ENCODE measurements around the gene HOXA6. TPM values are rescaled to one million over a fixed set of nuclear protein-coding genes. Genes with fewer than 3 reads are reported as not detected.

The HOXA6 gene
- total RNA-seq, 1 donor from 2014 or later, result 3.1 TPM

DNA sequence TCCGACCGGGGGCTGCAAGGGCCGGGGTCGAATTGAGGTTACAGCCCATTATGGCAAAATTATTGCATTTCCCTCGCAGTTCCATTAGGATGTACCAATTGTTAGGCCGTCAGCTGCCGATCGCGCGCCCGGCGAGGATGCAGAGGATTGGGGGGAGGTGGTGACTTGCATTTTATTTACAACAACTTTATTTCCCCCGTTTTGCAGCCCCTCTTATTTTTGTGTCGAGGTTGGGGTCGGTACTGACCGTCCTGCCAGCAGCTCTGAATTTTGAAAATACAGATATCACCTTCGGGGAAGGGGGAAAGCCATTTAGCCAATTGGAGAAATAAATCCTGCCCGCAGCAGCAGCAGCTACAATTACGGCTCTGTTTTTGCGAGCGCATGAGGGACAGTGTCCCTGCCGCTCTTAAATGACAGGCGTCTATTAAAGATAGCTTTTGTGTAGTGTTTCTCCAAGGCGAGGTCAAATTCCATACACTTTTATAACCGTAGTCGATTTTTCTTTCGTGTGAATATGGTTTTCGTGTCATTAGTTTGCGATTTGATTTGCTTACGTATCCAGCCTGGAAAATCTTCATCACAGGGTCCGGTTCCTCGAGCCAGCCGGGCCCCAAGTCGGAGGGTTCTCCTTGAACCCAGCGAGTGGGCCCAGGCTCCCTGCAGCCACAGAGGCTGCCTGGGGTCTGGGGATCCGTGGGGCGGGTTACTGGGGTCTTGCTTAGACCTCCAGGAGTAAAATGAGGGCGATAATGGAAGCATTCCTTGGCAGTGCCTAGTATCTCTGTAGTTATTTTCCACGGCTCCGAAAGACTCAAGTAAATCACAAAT is 3.4 kb downstream of the HOXA6 start:
- Histone ChIP-seq H3K27me3 (ENCODE audit: control insufficient read depth in 3 of 3, insufficient read depth in 3 of 3, low read length in 3 of 3) (no peaks in the 10 kb centered on the region), H3K9ac (ENCODE audit: low read depth in 1 of 3, low read length in 3 of 3) (no peak overlapping the region), H3K27ac (ENCODE audit: low read depth, low read length) (no peak overlapping the region)

GRCh38 chr7:27143023-27143949 is 4.3 kb downstream of the HOXA6 start, which contains the start of gene HOXA5:
HOXA5 (minus strand) TSS chr7:27143681; CDS start chr7:27143607, 74 bp downstream.
- Histone ChIP-seq H3K4me1 (ENCODE audit: control insufficient read depth in 3 of 3, insufficient read depth in 3 of 3, low read length in 3 of 3) (peaks cover 14 to 21% (median 17%) of the 10 kb centered on the region in 3 donors), H3K9ac (ENCODE audit: low read depth in 1 of 3, low read length in 3 of 3) (peak within 1 kb of the TSS in 1 of 3 donors; percentile 60), H3K9me3 (ENCODE audit: control insufficient read depth in 3 of 3, low read length in 3 of 3) (no peaks in the 10 kb centered on the region)

More for the DNA sequence above, 3.4 kb downstream of the HOXA6 start:
- no peak overlapping the region for H3K4me3 ChIP-seq (ENCODE audit: low read length in 3 of 3)
- no peaks in the 10 kb centered on the region for H3K9me3 ChIP-seq (ENCODE audit: control insufficient read depth in 3 of 3, low read length in 3 of 3)
- peaks cover 23 to 26% (median 25%) of the 10 kb centered on the region in 3 donors for H3K4me1 ChIP-seq (ENCODE audit: control insufficient read depth in 3 of 3, insufficient read depth in 3 of 3, low read length in 3 of 3)
- peaks cover 17 to 46% (median 28%) of the 10 kb centered on the region in 3 donors for H3K36me3 ChIP-seq (ENCODE audit: control insufficient read depth in 3 of 3, insufficient read depth in 3 of 3, low read length in 3 of 3)

DNA sequence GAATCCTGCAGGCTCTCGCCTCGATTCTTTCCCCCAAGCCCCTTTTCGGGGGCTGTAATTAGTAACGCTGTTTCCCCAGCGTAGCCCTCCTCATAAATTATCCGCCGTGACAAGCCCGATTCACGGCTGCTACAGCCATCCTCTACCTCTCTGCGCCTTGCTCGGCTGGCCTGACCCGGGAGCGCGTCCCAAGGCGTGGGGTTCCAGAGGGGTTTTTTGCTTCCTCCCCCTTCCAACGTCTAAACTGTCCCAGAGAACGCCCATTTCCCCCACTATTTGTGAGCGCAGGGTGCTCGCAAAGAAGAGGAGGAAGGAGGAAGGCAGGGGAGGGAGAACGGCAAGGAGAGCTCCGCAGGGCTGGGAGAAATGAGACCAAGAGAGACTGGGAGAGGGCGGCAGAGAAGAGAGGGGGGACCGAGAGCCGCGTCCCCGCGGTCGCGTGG is 5.0 kb downstream of the HOXA6 start:
- peak overlapping the region in 1 of 3 donors; percentile 60 for H3K9ac ChIP-seq (ENCODE audit: low read depth in 1 of 3, low read length in 3 of 3)
- peak overlapping the region; percentile 49 to 63 (median 61) for H3K4me3 ChIP-seq (ENCODE audit: low read length in 3 of 3)
- peaks cover 10 to 18% (median 14%) of the 10 kb centered on the region in 3 donors for H3K4me1 ChIP-seq (ENCODE audit: control insufficient read depth in 3 of 3, insufficient read depth in 3 of 3, low read length in 3 of 3)
- H3K9me3 ChIP-seq (ENCODE audit: control insufficient read depth in 3 of 3, low read length in 3 of 3), result no peaks in the 10 kb centered on the region
- no peaks in the 10 kb centered on the region for H3K27me3 ChIP-seq (ENCODE audit: control insufficient read depth in 3 of 3, insufficient read depth in 3 of 3, low read length in 3 of 3)
- peaks cover 17 to 49% (median 28%) of the 10 kb centered on the region in 3 donors for H3K36me3 ChIP-seq (ENCODE audit: control insufficient read depth in 3 of 3, insufficient read depth in 3 of 3, low read length in 3 of 3)
- H3K27ac ChIP-seq (ENCODE audit: low read depth, low read length), result no peak overlapping the region

More at GRCh38 chr7:27143023-27143949, 4.3 kb downstream of the HOXA6 start, which contains the start of gene HOXA5:
- peak within 1 kb of the TSS; percentile 49 to 63 (median 61) for H3K4me3 ChIP-seq (ENCODE audit: low read length in 3 of 3)
- H3K27ac ChIP-seq (ENCODE audit: low read depth, low read length), result no peak within 1 kb of the TSS
- H3K27me3 ChIP-seq (ENCODE audit: control insufficient read depth in 3 of 3, insufficient read depth in 3 of 3, low read length in 3 of 3), result no peaks in the 10 kb centered on the region
- H3K36me3 ChIP-seq (ENCODE audit: control insufficient read depth in 3 of 3, insufficient read depth in 3 of 3, low read length in 3 of 3), result peaks cover 17 to 49% (median 28%) of the 10 kb centered on the region in 3 donors

DNA sequence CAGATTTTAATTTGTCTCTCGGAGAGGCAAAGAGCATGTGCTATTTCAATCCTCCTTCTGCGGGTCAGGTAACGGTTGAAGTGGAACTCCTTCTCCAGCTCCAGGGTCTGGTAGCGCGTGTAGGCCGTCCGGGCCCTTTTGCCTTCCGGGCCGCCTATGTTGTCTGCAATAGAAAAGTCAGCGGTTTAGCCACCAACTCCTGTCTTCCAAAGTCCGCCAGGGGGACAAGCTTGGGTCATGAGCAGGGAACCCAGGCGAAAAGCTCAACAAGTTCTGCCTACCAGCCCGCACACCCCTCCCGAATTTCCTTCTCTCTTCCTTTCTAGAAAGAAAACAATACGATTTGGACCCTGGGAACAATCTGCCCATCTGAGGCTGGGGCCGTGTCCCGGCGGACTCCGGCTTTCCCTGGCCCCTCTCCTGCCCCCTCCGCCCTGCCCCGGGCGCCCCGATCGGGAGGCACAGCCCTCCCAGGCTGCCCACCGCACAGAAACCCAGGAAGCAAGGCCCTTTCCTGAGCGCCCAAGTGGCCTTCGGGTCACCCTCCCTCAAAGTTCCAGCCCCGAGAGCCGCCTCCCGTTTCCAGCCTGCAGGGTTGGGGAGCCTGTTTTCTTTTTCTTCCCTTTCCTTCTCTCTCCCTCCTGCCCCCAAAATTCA is 5.5 kb downstream of the HOXA6 start:
- Histone ChIP-seq H3K9ac (ENCODE audit: low read depth in 1 of 3, low read length in 3 of 3) (peak overlapping the region in 1 of 3 donors; percentile 60), H3K9me3 (ENCODE audit: control insufficient read depth in 3 of 3, low read length in 3 of 3) (no peaks in the 10 kb centered on the region), H3K4me3 (ENCODE audit: low read length in 3 of 3) (peak overlapping the region; percentile 29 to 61 (median 49)), H3K27ac (ENCODE audit: low read depth, low read length) (no peak overlapping the region), H3K27me3 (ENCODE audit: control insufficient read depth in 3 of 3, insufficient read depth in 3 of 3, low read length in 3 of 3) (no peaks in the 10 kb centered on the region), H3K36me3 (ENCODE audit: control insufficient read depth in 3 of 3, insufficient read depth in 3 of 3, low read length in 3 of 3) (peaks cover 17 to 49% (median 28%) of the 10 kb centered on the region in 3 donors), H3K4me1 (ENCODE audit: control insufficient read depth in 3 of 3, insufficient read depth in 3 of 3, low read length in 3 of 3) (peaks cover 7 to 14% (median 9%) of the 10 kb centered on the region in 3 donors)

- Histone ChIP-seq H3K27ac (ENCODE audit: low read depth, low read length) (no peak overlapping the region), H3K4me3 (ENCODE audit: low read length in 3 of 3) (peak overlapping the region in 1 of 3 donors; percentile 61), H3K27me3 (ENCODE audit: control insufficient read depth in 3 of 3, insufficient read depth in 3 of 3, low read length in 3 of 3) (no peaks in the 10 kb centered on the region), H3K9me3 (ENCODE audit: control insufficient read depth in 3 of 3, low read length in 3 of 3) (no peaks in the 10 kb centered on the region), H3K9ac (ENCODE audit: low read depth in 1 of 3, low read length in 3 of 3) (no peak overlapping the region), H3K36me3 (ENCODE audit: control insufficient read depth in 3 of 3, insufficient read depth in 3 of 3, low read length in 3 of 3) (peaks cover 17 to 49% (median 28%) of the 10 kb centered on the region in 3 donors), H3K4me1 (ENCODE audit: control insufficient read depth in 3 of 3, insufficient read depth in 3 of 3, low read length in 3 of 3) (peaks cover 7 to 15% (median 10%) of the 10 kb centered on the region in 3 donors)
Measured at GRCh38 chr7:27141137-27141922, 6.2 kb downstream of the HOXA6 start.

DNA sequence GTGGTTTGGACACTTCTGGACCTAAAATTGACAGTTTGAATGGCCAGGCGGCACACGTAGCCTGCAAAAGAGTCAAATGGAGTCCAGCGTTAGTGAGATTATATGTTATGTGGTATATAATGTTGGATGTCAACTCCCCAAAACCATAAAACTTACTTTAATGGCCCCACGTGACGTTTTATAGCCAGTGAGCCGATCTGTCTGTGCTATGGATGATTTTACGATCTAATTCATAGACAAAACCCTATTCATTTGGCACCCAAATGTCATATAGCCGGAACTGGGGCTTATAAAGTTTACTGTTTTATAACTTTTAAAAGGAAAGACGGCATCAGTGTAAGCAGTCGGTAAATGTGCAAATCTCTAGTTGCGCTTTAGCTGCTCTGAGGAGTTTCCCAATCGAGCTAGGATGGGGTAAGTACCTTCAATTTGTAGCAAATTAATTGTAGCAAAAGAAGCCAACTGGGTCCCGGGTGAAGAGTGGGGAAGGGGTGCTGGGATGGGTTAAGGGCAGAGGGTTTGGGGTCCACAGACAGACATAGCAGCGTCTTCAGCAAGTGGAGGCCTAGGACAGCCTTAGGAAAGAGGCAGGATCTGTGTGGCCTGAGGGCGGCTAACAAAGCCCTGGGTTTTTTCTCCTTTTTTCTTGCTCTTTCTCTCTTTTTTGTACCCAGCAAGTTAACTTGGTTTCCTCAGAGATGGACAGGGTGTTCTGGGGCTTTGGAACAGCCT is 7.3 kb downstream of the HOXA6 start:
- H3K36me3 ChIP-seq (ENCODE audit: control insufficient read depth in 3 of 3, insufficient read depth in 3 of 3, low read length in 3 of 3), result peaks cover 14 to 43% (median 22%) of the 10 kb centered on the region in 3 donors
- H3K27me3 ChIP-seq (ENCODE audit: control insufficient read depth in 3 of 3, insufficient read depth in 3 of 3, low read length in 3 of 3), result no peaks in the 10 kb centered on the region
- H3K9me3 ChIP-seq (ENCODE audit: control insufficient read depth in 3 of 3, low read length in 3 of 3), result no peaks in the 10 kb centered on the region
- no peak overlapping the region for H3K27ac ChIP-seq (ENCODE audit: low read depth, low read length)
- no peak overlapping the region for H3K4me3 ChIP-seq (ENCODE audit: low read length in 3 of 3)
- peaks cover 7 to 23% (median 17%) of the 10 kb centered on the region in 3 donors for H3K4me1 ChIP-seq (ENCODE audit: control insufficient read depth in 3 of 3, insufficient read depth in 3 of 3, low read length in 3 of 3)
- H3K9ac ChIP-seq (ENCODE audit: low read depth in 1 of 3, low read length in 3 of 3), result no peak overlapping the region

GRCh38 chr7:27139334-27140125 is 8.0 kb downstream of the HOXA6 start:
- Histone ChIP-seq H3K4me3 (ENCODE audit: low read length in 3 of 3) (no peak overlapping the region), H3K27me3 (ENCODE audit: control insufficient read depth in 3 of 3, insufficient read depth in 3 of 3, low read length in 3 of 3) (no peaks in the 10 kb centered on the region), H3K9ac (ENCODE audit: low read depth in 1 of 3, low read length in 3 of 3) (no peak overlapping the region), H3K27ac (ENCODE audit: low read depth, low read length) (no peak overlapping the region), H3K4me1 (ENCODE audit: control insufficient read depth in 3 of 3, insufficient read depth in 3 of 3, low read length in 3 of 3) (peaks cover 11 to 30% (median 20%) of the 10 kb centered on the region in 3 donors), H3K9me3 (ENCODE audit: control insufficient read depth in 3 of 3, low read length in 3 of 3) (no peaks in the 10 kb centered on the region), H3K36me3 (ENCODE audit: control insufficient read depth in 3 of 3, insufficient read depth in 3 of 3, low read length in 3 of 3) (peaks cover 14 to 36% (median 18%) of the 10 kb centered on the region in 3 donors)

- Histone ChIP-seq H3K36me3 (ENCODE audit: control insufficient read depth in 3 of 3, insufficient read depth in 3 of 3, low read length in 3 of 3) (peaks cover 10 to 30% (median 14%) of the 10 kb centered on the region in 3 donors), H3K9ac (ENCODE audit: low read depth in 1 of 3, low read length in 3 of 3) (no peak overlapping the region), H3K27ac (ENCODE audit: low read depth, low read length) (no peak overlapping the region), H3K4me1 (ENCODE audit: control insufficient read depth in 3 of 3, insufficient read depth in 3 of 3, low read length in 3 of 3) (peaks cover 16 to 35% (median 25%) of the 10 kb centered on the region in 3 donors), H3K4me3 (ENCODE audit: low read length in 3 of 3) (no peak overlapping the region), H3K27me3 (ENCODE audit: control insufficient read depth in 3 of 3, insufficient read depth in 3 of 3, low read length in 3 of 3) (no peaks in the 10 kb centered on the region), H3K9me3 (ENCODE audit: control insufficient read depth in 3 of 3, low read length in 3 of 3) (no peaks in the 10 kb centered on the region)
Measured at GRCh38 chr7:27138985-27139333, 8.6 kb downstream of the HOXA6 start.
